Right ventricle myocardium superior (tissue), 1 donor: Measurements from ENCODE around the gene ZFHX2. TPM values are rescaled to one million over a fixed set of nuclear protein-coding genes. Genes with fewer than 3 reads are reported as not detected.

Experiments used
- ATAC-seq: fragments of 200-7000 bp; cut with Tn5 transposase; one replicate; pipeline ENCODE4 v1.9.1; 2020; ENCODE audit warnings: mild to moderate bottlenecking; ENCODE audit not compliant: poor library complexity
- DNase-seq: peaks from one replicate; pipeline ENCODE4 v3.0.0-alpha.2; 2020
- intact Hi-C: fragments of 100-400 bp; cut with DNase I; formaldehyde crosslinking; loops from one replicate; pipeline ENCODE4 v1.11.2; 2022
- total RNA-seq: library from RNA; stranded (reverse); fragmentation: NEBNext Ultra II Directional; extraction: Animal tissue kit (Norgen Biotek cat#: 25700); gene quantifications from one replicate; pipeline ENCODE4 v1.2.1, GENCODE V29; 2021
- donor health status: DM: no; HTN: yes; CAD: no; lungs with severe emphysema.

Gene ZFHX2
- total RNA-seq, 1 donor from 2014 or later = 0.97 TPM

DNA sequence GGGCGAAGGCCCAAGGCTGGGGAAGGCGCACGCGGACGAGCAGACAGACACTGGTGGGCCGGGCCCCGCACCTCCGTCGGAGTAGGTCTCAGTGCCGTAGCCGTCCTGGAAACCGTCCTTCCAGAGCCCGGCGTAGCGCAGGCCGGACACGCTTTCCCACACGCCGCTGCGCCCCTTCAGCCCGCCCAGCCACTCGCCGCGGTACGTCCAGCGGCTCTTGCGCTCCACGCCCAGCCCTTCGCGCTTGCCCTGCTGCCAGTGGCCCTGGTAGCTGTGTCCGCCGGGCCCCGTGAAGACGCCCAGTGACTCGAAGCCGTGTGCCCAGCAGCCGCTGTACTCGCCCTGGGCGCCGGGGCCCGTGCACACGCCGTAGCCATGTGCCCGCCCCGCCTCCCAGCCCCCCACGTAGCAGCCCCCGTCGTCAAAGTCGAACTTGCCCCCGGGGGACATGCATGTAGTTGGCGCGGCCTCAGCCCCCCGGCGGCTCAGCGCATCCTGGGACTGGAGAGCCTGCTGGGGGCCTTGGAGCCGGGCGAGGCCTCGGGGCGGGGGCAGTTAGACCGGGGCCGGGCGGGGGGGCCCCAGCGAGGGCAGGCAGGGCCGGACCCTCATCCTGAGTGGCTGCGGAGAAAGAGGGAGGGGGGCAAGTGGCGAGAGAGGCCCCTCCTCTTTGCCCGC, 25.6 kb upstream of the ZFHX2 start:
- intact Hi-C loops = no loop called here
- DNase-seq = no peak
- peak; percentile 44 for ATAC-seq

DNA sequence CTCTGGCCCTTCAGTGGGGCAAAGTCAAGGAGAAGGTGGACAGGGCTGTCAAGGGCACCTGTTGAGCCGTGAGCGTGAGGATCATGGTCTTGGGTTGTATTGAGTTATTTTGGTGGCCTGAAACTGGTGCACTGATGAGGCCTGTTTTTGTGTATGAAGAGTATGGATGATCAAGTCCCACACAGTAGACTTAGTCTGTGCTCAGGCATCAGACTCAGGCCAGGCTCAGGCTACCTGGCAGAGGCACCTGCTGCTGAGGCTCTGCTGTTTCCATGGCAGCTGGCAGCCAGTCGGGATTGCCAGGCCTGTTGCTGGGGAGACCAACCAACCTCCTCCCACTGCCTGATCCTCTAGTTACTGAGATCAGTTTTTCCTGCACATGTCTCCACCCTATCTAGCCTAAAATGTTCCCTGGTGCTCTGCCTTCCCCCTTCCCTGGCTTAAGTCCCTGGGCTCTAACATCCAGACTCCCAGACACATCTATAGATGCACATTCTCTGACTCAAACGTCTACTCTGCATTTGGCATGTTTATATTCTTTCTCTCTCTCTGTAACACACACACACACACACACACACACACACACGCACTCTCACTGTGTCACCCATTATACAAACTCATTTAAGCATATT, 21.9 kb upstream of the ZFHX2 start:
- ATAC-seq (no peak), DNase-seq (no peak)
- intact Hi-C loops = no loop called here

DNA sequence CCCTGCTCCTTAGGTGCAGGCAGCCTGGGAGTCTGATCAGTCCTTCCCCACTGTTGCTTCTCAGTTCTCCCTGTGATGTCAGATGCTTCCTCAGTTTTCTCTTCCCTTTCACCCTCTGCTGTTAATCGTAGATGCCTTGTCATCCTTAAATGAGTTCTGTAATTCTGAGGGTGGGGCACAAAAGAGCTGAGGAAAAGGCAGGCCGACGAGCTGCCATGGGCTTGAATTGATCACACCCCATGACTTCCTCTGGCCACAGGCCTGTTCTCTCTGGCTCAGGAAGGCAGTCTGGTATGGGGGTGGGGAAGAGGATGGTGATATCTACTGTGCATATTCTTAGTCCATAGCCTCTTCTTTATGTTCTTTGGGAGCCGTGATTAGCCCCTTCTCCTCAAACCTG, 21.3 kb upstream of the ZFHX2 start:
- peak; percentile 50 for ATAC-seq
- intact Hi-C loops = no loop called here
- DNase-seq = no peak

DNA sequence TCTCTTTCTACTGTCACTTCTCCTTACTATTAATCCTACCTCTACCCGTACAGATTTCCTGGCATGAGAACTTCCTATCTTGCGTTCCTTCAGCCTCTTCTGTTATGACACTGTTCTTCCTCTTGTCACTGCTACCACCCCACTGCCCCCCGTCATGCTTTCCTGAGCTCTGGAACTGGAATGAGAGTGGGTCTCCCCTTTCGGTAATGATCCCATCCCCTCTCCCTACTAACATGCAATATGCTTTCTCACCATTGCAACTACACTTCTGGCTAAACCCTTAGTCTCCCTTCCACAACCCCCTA, 20.9 kb upstream of the ZFHX2 start:
- no peak for ATAC-seq
- DNase-seq = no peak

DNA sequence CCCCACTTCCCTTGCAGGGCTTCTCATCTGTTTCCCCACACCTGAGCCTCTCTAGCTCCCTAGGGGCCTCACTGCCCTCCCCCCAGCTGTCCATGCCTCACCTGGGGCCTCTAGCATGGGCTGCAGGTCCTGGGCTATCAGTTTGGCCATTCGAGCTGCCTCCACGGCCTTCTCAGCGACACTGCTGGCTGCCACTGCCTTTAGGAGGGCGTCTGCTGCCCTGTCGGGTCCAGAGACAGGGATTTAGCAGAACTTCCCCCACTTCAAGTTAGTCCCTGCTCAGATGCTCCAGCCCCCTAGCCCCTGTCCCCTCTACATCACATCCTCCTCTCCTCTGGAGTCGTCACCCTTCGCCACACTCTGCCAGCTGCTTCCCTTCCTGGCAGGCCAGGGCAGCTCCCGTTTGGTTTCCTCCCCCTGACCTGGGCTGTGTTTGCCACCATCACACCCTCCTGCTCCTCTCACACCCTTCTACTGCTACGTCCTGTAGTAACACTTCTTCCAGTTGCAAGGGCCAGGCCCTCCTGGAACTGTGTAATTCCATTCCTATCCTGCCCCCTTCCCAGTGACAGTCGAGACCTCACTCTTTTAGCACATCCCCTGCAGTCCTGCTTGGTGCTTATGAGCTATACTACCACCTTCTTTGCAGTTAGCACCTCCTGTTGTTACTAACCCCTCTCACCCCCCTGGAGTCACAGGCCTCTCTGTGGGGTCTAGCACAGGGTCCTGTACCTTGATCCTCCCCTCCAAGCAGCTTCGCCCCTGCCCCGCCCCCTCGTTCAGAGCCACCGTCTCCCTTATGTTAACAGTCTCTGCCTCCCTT, 20.3 kb upstream of the ZFHX2 start:
- DNase-seq = no peak
- intact Hi-C loops = no loop called here
- no peak for ATAC-seq

More for the DNA sequence above, 20.9 kb upstream of the ZFHX2 start:
- intact Hi-C loops = no loop called here

DNA sequence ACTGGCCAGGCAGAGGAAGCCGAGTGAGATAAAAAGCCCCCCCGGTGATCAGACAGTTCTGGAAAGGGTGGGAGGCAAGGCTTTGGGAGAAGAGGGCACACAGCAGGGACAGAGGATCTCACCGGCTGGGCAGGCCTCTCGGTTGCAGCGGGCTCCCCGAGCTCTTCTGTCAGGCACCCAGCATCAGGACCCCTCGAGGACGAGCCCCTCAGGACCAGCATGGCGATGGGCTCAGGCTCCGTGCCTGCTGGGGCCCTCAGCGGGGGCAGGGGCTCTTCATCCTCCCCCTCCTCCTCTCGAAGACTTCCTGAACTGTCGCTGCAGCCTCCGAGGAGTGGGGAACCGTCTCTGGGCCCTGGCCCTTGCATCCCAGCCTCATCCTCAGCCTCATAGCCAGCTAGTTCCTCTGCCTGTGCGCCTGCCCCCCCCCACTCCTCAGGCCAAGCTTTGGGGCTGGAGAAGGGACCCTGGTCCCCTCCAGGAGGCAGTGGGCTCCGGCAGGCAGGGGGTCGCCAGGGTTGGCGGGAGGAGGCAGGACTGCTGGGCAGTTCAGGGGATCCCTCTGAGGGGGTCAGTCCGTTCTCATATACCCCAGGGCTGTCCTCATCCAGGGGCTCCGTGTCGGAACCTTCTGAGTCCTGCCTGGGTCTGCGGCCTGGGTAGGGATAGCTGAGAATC, 19.4 kb upstream of the ZFHX2 start:
- no peak for DNase-seq
- intact Hi-C loops = no loop called here
- no peak for ATAC-seq

DNA sequence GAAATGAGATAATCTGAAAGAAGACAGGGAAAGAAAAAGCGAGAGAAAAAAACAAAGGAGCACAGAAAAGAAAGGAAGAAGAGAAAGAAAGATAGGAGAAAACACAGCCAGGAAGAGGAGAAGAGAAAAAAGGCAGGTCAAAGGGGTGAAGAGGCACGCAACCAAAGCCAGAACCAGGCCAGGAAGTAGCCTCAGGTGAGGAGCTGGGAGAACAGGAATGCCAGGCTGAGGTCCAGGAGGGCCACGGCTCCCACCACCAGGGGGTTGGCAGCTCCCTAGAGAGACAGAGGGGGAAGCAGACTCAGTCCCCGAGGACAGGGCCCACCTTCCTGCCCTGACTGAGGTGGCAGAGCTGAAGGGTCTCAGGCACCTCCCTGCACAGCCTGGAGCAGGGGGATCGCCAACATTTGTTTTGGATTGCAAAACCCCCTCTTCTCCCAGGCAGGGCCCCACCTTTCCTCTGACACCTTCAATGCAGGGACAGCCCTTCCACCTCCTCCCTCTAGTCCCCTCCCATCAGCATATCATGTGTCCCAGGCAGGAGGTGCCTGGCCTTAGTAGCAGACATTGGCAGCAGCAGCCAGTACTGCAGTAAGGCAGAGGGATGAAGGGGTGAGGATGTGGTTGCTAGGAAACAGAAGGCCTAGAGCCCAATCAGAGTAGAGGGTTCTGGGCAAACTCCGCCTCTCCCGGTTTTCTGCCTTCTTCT, 18.0 kb upstream of the ZFHX2 start:
- DNase-seq (no peak), ATAC-seq (no peak)
- intact Hi-C loops = loop anchor here (10.0 kb wide), 2 partner anchors 245 to 305 kb away; partner anchors contain the start of gene PABPN1

DNA sequence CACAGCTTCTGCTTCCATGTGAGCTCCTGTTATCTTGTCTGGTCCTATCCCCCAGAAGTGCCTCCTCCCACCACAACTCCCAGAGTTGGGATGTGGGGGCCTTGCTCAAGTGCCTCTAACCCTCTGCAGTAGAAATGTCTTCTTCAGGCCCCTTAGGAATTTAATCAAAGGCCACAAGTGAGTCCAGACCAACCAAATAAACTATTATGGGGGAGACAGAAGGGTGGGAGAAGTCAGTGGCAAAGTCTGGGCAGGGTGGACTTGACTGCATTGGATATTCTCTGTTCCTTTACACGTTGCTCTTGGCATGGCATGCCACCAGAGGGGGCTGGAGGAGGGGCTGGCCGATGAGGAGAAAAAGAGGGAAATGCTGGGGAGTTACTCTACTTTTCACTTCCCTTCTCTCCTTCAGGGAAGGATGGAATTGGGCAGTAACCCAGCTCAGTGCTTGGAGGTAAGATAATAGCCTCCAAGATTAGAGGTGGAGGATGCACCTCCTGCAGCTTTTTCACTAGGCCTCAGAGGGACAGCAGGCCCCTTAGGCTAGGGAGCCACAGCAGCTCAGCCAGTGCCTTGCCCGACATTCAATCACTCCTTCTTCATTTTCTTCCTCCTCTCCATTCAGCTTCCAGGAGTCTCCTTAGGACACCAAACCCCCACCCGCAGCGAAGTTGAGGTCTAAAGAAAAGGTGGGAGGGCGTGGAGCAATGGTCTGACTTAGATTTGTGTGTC, 17.2 kb upstream of the ZFHX2 start:
- ATAC-seq (no peak), DNase-seq (no peak)
- intact Hi-C loops = loop anchor here (10.0 kb wide), 2 partner anchors 244 to 304 kb away; partner anchors contain the start of gene PABPN1

DNA sequence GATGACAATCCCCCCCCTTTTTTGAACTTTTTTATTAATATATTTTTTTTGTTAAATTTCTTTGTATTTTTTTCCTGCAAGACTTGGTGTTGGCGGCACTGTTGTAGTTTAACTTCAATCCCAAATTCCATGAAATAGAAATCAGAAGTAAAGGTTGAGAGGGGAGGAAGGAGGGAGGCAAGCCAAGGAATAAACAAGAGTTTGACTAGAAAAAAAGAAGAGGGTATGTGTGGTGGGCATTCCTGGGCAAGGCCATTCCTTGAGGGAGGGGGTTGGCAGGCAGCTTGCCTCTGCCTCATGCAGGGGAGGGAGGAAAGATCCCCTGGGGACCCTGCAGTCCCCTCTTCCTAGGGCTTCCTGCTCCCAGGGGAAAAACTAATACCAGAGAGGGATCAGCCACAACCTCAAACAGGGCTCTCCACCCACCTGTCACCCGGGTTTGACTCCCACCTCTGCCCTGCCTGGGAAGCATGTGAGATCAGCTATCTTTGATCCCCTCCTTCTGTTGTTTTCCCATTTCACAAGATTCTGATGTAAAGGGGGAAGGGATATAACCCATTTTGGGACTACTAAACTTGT, 16.5 kb upstream of the ZFHX2 start:
- DNase-seq (no peak), ATAC-seq (no peak)
- intact Hi-C loops = loop anchor here (10.0 kb wide), 2 partner anchors 243 to 303 kb away; partner anchors contain the start of gene PABPN1

DNA sequence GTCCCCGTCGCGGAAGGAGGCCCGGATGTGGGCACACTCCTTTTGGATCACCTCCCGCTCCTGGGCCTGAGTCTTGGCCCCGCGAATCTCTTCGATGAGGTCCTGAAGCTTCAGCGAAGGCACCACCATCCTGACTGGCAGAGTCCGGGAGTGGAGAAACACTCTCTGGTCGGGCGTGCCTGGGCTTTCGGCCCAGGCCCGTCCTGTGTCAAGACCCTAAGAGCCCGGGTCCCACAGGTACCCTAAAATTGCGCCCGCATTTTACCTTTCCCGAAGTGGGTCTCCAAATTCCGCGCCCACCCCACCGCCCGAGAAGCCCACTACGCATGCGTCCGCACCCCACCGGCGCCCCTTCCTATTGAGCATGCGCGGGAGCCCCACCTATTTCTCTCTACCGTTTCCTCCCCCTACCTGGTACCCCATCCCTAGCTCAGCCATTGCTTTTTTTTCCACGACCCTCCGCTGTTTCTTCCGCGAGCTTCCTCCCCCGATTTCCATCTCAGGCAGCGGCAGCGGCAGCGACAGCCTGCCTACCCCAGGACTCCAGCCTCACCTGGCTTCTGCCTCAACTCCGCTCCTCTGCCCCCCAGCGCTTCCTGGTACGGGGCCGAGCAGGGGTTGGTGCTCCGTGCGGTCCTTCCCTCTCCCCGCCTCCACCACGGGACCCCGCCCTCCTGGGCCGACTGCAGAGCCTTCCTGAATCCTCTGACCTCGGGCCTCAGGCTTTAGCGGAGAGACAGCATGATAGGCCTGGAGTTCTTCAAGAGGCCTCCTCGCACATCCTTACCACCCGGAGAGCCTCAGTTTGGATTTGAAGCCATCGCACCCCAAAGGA, 15.8 kb upstream of the ZFHX2 start, which contains the start of gene AP1G2:
AP1G2 (minus strand) TSS at position 606 of the 835 bp plus-strand sequence; CDS start at position 129, 477 bp downstream.
- ATAC-seq (peak; percentile 72), DNase-seq (peak; percentile 91)
- intact Hi-C loops = loop anchor here (10.0 kb wide), 2 partner anchors 243 to 303 kb away; partner anchors contain the start of gene PABPN1

DNA sequence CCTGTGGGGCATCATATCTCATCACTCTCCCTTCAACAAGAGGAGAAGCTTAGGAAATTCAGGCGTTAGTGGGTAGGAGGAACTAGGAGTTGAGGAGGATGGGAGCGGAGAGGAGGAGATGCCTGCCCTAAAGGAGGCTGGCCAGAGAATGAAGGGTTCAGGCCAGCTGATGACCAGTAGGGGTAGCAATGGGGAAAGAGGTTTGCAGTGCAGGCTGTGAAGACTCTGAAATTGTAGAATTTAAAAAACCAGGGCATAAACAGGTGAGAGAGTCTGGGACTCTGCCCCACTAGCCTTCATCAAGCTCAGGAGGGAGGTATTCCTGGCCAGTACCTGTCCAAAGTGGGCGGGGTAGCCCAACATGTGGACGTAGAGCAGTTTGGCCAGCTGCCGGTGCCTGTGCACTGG, 15.2 kb upstream of the ZFHX2 start:
- no peak for DNase-seq
- peak; percentile 19 for ATAC-seq
- intact Hi-C loops = loop anchor here (10.0 kb wide), 2 partner anchors 242 to 302 kb away; partner anchors contain the start of gene PABPN1

DNA sequence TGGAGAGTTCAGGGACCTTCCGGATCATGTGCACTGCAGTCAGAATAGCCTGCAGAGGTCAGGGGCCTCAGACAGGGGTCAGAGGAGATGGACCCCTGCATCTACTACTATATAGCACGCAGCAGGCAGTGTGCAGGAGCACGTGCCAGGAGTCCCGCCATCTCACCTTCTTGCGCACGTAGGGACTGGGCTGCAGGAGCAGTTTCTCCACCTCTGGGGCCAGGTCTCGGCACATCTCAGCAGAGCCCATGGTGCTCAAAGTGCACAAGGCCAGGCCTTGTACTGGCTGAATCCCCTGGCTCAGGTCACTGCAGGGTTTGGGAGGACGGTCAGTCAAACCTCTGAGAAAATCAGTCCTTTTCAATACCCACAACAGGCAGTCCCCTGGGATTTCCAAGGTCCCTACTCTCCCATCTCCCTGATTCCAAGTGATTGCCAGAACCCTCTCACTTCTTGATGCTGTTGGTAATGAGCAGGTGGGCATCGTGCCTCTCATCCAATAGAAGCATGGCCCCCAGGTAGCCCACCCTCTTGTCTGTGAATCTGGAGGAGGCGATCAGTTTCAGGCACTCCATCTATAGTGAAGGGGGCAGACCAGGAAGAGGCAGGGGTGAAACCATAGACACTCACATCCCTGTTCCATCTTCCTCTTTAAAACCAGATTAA, 14.7 kb upstream of the ZFHX2 start:
- ATAC-seq (no peak), DNase-seq (no peak)
- intact Hi-C loops = loop anchor here (10.0 kb wide), 2 partner anchors 241 to 301 kb away; partner anchors contain the start of gene PABPN1

DNA sequence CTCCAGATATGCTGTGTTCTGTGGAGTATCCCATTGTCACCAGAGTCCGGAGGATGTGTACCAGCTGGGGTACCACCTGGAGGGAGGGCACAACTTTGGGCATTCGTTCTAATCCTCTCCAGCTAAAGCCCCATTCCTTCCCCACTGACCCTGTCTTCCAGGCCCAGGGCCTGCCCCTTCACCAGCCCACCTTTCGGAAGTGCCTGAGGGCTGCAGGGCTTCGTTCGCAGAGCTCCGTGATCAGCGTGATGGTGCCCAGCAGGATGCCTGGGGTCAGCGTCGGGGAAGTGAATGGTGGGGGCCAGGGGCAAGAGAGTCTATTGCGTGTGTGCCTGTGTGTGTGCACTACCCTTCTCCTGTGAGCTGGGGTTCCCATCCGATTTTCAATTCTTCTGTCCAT, 14.1 kb upstream of the ZFHX2 start:
- intact Hi-C loops = loop anchor here (10.0 kb wide), 2 partner anchors 241 to 301 kb away; partner anchors contain the start of gene PABPN1
- DNase-seq (no peak), ATAC-seq (no peak)

DNA sequence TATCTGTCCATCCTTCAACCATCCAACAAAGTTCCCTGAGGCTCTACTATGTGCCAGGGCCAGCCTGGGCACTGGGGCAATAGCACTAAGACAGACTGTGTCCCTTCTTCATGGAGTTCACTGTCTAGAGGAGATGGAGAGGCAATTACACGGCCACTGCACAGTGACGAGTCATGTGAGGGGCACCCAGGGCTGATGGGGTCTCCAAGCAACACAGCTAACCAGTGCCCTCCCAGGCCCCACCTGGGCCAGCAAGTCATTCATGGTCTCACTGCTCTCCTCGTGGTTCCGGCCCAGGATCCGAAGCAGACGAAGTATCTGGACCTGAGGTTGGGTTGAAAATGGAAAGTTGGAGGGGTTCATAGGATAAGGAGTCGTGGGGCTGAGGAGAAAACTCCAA, 13.3 kb upstream of the ZFHX2 start:
- intact Hi-C loops = loop anchor here (10.0 kb wide), 2 partner anchors 240 to 300 kb away; partner anchors contain the start of gene PABPN1
- ATAC-seq (no peak), DNase-seq (no peak)

DNA sequence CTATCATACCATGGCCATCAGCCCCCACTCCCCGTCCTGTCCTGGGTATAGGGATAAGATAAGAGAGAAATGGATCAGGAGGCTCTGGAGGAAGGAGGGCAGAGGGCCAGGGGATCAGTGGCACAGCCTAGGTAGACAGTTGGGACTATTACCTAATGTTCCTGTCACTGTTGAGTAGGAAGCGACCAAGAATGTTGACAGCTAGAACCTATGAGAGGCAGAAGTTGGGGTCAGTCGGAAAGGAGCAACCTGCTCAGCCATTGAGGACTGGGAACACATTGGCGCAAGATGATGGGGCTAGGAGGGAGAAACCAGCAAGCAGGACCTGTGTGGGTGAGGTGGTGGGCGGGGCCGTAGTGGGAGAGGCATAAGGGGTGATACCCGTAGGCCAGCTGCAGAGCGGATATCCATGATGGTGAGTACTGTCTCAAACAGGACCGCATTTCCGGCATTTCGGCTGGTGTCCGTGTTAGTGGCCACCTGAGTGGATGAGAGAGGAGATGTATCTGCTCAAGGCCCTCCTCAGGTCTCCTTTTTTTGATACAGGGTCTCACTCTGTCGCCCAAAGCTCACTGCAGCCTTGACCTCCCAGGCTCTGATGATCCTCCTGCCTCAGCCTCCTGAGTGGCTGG, 12.7 kb upstream of the ZFHX2 start:
- DNase-seq (no peak), ATAC-seq (no peak)
- intact Hi-C loops = loop anchor here (10.0 kb wide), 2 partner anchors 239 to 299 kb away; partner anchors contain the start of gene PABPN1
